PC-3 (cell line): Measurements from ENCODE around the gene RNF144B.

Experiments
- EZH2 ChIP-seq: fragments of 300-600 bp; sonication (generic); IDR thresholded peaks from one replicate; pipeline ENCODE4 v1.6.1; 2017; ENCODE audit warnings: antibody characterized with exemption, mild to moderate bottlenecking, low read length; ENCODE audit not compliant: unreplicated experiment
- TF ChIP-seq, protein P1 (sequence below): fragments of 300-600 bp; sonication (generic); conservative IDR thresholded peaks from 2 replicates; pipeline ENCODE4 v1.5.1; 2017; ENCODE audit warnings: antibody characterized with exemption, low read depth, mild to moderate bottlenecking, low read length

DNA sequence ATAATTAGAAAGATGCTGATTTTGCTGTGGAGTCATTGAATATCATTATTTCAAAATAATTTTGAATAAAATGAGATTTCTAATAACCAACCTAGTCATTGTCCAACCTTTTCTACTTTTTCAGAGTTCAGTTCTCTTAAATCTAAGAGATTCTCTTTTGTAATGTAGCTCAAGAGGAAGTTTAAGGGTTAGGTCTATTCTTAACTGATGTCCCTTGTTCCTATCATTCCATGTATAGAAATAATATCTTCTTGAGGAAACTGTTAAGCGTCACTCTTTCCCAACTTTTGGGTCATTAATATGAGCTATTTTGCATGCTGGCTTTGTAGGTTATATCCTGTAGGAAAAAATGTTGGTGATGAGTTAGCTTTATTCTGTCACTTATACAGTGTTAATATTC lies 27.0 kb downstream of the RNF144B start:
- TF ChIP-seq, protein P1, sequence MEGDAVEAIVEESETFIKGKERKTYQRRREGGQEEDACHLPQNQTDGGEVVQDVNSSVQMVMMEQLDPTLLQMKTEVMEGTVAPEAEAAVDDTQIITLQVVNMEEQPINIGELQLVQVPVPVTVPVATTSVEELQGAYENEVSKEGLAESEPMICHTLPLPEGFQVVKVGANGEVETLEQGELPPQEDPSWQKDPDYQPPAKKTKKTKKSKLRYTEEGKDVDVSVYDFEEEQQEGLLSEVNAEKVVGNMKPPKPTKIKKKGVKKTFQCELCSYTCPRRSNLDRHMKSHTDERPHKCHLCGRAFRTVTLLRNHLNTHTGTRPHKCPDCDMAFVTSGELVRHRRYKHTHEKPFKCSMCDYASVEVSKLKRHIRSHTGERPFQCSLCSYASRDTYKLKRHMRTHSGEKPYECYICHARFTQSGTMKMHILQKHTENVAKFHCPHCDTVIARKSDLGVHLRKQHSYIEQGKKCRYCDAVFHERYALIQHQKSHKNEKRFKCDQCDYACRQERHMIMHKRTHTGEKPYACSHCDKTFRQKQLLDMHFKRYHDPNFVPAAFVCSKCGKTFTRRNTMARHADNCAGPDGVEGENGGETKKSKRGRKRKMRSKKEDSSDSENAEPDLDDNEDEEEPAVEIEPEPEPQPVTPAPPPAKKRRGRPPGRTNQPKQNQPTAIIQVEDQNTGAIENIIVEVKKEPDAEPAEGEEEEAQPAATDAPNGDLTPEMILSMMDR, result no peak
- no peak for TF ChIP-seq EZH2
